GM18519 (cell line): ENCODE data around the gene WNT10A.

Experiments
- ATAC-seq: cut with Tn5 transposase; IDR thresholded peaks from one replicate; pipeline ENCODE4 v1.9.1; 2021; ENCODE audit warnings: mild to moderate bottlenecking, moderate library complexity; ENCODE audit not compliant: unreplicated experiment, low FRiP score

WNT10A gene

GRCh38 chr2:218857371-218858137 is 23.1 kb upstream of the WNT10A start:
- no peak for ATAC-seq

GRCh38 chr2:218858138-218858445 is 22.6 kb upstream of the WNT10A start:
- ATAC-seq = no peak

GRCh38 chr2:218858671-218859555 is 21.7 kb upstream of the WNT10A start:
- no peak for ATAC-seq

- ATAC-seq = no peak
These were observed 21.1 kb upstream of the WNT10A start, which contains the start of gene WNT6 for GRCh38 chr2:218859556-218859987. Gene WNT6, plus strand, starts transcription at chr2:218859805. Its CDS starts 233 bp downstream, at chr2:218860038.

GRCh38 chr2:218859988-218860831 is 20.4 kb upstream of the WNT10A start:
- no peak for ATAC-seq

- ATAC-seq = no peak
These were observed 19.7 kb upstream of the WNT10A start for GRCh38 chr2:218860950-218861381.

GRCh38 chr2:218861645-218862318 is 18.9 kb upstream of the WNT10A start:
- ATAC-seq = no peak

- no peak for ATAC-seq
These were observed 17.6 kb upstream of the WNT10A start for GRCh38 chr2:218863021-218863520.

GRCh38 chr2:218865396-218865795 is 15.3 kb upstream of the WNT10A start:
- no peak for ATAC-seq

GRCh38 chr2:218865999-218866398 is 14.7 kb upstream of the WNT10A start:
- no peak for ATAC-seq

- no peak for ATAC-seq
These were observed 12.8 kb upstream of the WNT10A start for GRCh38 chr2:218867900-218868299.

- no peak for ATAC-seq
These were observed 11.6 kb upstream of the WNT10A start for GRCh38 chr2:218869064-218869463.

GRCh38 chr2:218870984-218871344 is 9.7 kb upstream of the WNT10A start:
- ATAC-seq = no peak

- ATAC-seq = no peak
These were observed 9.0 kb upstream of the WNT10A start for GRCh38 chr2:218871345-218872302.

- ATAC-seq = no peak
These were observed 7.8 kb upstream of the WNT10A start for GRCh38 chr2:218872645-218873358.

- ATAC-seq = no peak
These were observed 7.1 kb upstream of the WNT10A start for GRCh38 chr2:218873359-218874194.

- no peak for ATAC-seq
These were observed 4.9 kb upstream of the WNT10A start for GRCh38 chr2:218875692-218876246.
